ENCODE measurements around the gene NDC80.
"Not testable (repeated sequence)": the region's sequence is repeated elsewhere in the genome, so short reads cannot be mapped to it uniquely, and the experiment has no call there.

Gene NDC80

GRCh38 chr18:2571200-2572170 is at the start of gene NDC80, which contains the start of gene METTL4:
Gene NDC80, plus strand, starts transcription at chr18:2571557. Its CDS starts 1,429 bp downstream, at chr18:2572986.
Gene METTL4, minus strand, starts transcription at chr18:2571505. Its CDS starts 4,289 bp downstream, at chr18:2567216.
- DNase-seq (ENCODE audit: low read depth): peak; percentile 65
- no peak for TF ChIP-seq CTCF (conservative IDR thresholded peaks at IDR 0.05; ENCODE audit: low read depth, low read length)
- H3K4me3 ChIP-seq (ENCODE audit: low read length): peak within 1 kb of the TSS; percentile 96

GRCh38 chr18:2522112-2522511 is 49.2 kb upstream of the NDC80 start:
- no peak for TF ChIP-seq CTCF (conservative IDR thresholded peaks at IDR 0.05; ENCODE audit: low read depth, low read length)

GRCh38 chr18:2524794-2525198 is 46.6 kb upstream of the NDC80 start:
- not testable (repeated sequence) for H3K4me3 ChIP-seq (ENCODE audit: low read length); DNase-seq (ENCODE audit: low read depth)

More at GRCh38 chr18:2522112-2522511, 49.2 kb upstream of the NDC80 start:
- no peak for DNase-seq (ENCODE audit: low read depth)
- H3K4me3 ChIP-seq (ENCODE audit: low read length): no peak overlapping the region

- no peak for TF ChIP-seq CTCF (conservative IDR thresholded peaks at IDR 0.05; ENCODE audit: low read depth, low read length)
- no peak overlapping the region for H3K4me3 ChIP-seq (ENCODE audit: low read length)
- no peak for DNase-seq (ENCODE audit: low read depth)
These were observed 45.0 kb upstream of the NDC80 start for GRCh38 chr18:2526329-2526728.

GRCh38 chr18:2529154-2529553 is 42.2 kb upstream of the NDC80 start:
- no peak overlapping the region for H3K4me3 ChIP-seq (ENCODE audit: low read length)
- no peak for TF ChIP-seq CTCF (conservative IDR thresholded peaks at IDR 0.05; ENCODE audit: low read depth, low read length)

GRCh38 chr18:2531751-2532150 is 39.6 kb upstream of the NDC80 start:
- no peak for DNase-seq (ENCODE audit: low read depth)
- H3K4me3 ChIP-seq (ENCODE audit: low read length): no peak overlapping the region
- TF ChIP-seq CTCF (conservative IDR thresholded peaks at IDR 0.05; ENCODE audit: low read depth, low read length): no peak

More at GRCh38 chr18:2529154-2529553, 42.2 kb upstream of the NDC80 start:
- DNase-seq (ENCODE audit: low read depth): peak; percentile 54

- DNase-seq (ENCODE audit: low read depth): no peak
- no peak overlapping the region for H3K4me3 ChIP-seq (ENCODE audit: low read length)
- no peak for TF ChIP-seq CTCF (conservative IDR thresholded peaks at IDR 0.05; ENCODE audit: low read depth, low read length)
These were observed 38.6 kb upstream of the NDC80 start for GRCh38 chr18:2532797-2533196.

Measured in retinal pigment epithelial cell (primary cell).